Measurements from ENCODE around the gene LRRC49.
"Not testable (repeated sequence)": the region's sequence is repeated elsewhere in the genome, so short reads cannot be mapped to it uniquely, and the experiment has no call there.

Gene LRRC49

GRCh38 chr15:70910958-70911357 lies 18.3 kb downstream of the LRRC49 start:
- TF ChIP-seq POLR2AphosphoS5 (IDR thresholded peaks at IDR 0.05; ENCODE audit: low read depth, low read length) (no peak), POLR2A (IDR thresholded peaks at IDR 0.05; ENCODE audit: low read depth, low read length) (no peak), TAF1 (IDR thresholded peaks at IDR 0.05; ENCODE audit: borderline replicate concordance, low read depth, low read length) (no peak)
- DNase-seq (ENCODE audit: insufficient read length) (no peak), FAIRE-seq (no peak)

GRCh38 chr15:70912187-70912586 lies 19.6 kb downstream of the LRRC49 start:
- FAIRE-seq (no peak), DNase-seq (ENCODE audit: insufficient read length) (no peak)
- TF ChIP-seq POLR2AphosphoS5 (IDR thresholded peaks at IDR 0.05; ENCODE audit: low read depth, low read length) (no peak), POLR2A (IDR thresholded peaks at IDR 0.05; ENCODE audit: low read depth, low read length) (no peak), TAF1 (IDR thresholded peaks at IDR 0.05; ENCODE audit: borderline replicate concordance, low read depth, low read length) (no peak)

GRCh38 chr15:70916531-70916930 lies 23.9 kb downstream of the LRRC49 start:
- TF ChIP-seq TAF1 (IDR thresholded peaks at IDR 0.05; ENCODE audit: borderline replicate concordance, low read depth, low read length) (no peak), POLR2AphosphoS5 (IDR thresholded peaks at IDR 0.05; ENCODE audit: low read depth, low read length) (no peak), POLR2A (IDR thresholded peaks at IDR 0.05; ENCODE audit: low read depth, low read length) (no peak)
- DNase-seq (ENCODE audit: insufficient read length) (no peak), FAIRE-seq (no peak)

GRCh38 chr15:70917955-70918354 lies 25.3 kb downstream of the LRRC49 start:
- DNase-seq (ENCODE audit: insufficient read length) (no peak), FAIRE-seq (no peak)
- TF ChIP-seq POLR2A (IDR thresholded peaks at IDR 0.05; ENCODE audit: low read depth, low read length) (no peak), POLR2AphosphoS5 (IDR thresholded peaks at IDR 0.05; ENCODE audit: low read depth, low read length) (no peak), TAF1 (IDR thresholded peaks at IDR 0.05; ENCODE audit: borderline replicate concordance, low read depth, low read length) (no peak)

- DNase-seq (ENCODE audit: insufficient read length) (no peak), FAIRE-seq (no peak)
- TF ChIP-seq POLR2AphosphoS5 (IDR thresholded peaks at IDR 0.05; ENCODE audit: low read depth, low read length) (no peak), POLR2A (IDR thresholded peaks at IDR 0.05; ENCODE audit: low read depth, low read length) (no peak), TAF1 (IDR thresholded peaks at IDR 0.05; ENCODE audit: borderline replicate concordance, low read depth, low read length) (no peak)
These were observed 28.5 kb downstream of the LRRC49 start for GRCh38 chr15:70920981-70921696.

GRCh38 chr15:70922119-70922518 lies 29.5 kb downstream of the LRRC49 start:
- FAIRE-seq (no peak), DNase-seq (ENCODE audit: insufficient read length) (no peak)
- TF ChIP-seq TAF1 (IDR thresholded peaks at IDR 0.05; ENCODE audit: borderline replicate concordance, low read depth, low read length), result no peak
- no peak for TF ChIP-seq POLR2AphosphoS5 (IDR thresholded peaks at IDR 0.05; ENCODE audit: low read depth, low read length)
- no peak for TF ChIP-seq POLR2A (IDR thresholded peaks at IDR 0.05; ENCODE audit: low read depth, low read length)

- DNase-seq (ENCODE audit: insufficient read length) (no peak), FAIRE-seq (no peak)
- TF ChIP-seq POLR2A (IDR thresholded peaks at IDR 0.05; ENCODE audit: low read depth, low read length), result no peak
- TF ChIP-seq TAF1 (IDR thresholded peaks at IDR 0.05; ENCODE audit: borderline replicate concordance, low read depth, low read length), result no peak
- TF ChIP-seq POLR2AphosphoS5 (IDR thresholded peaks at IDR 0.05; ENCODE audit: low read depth, low read length), result no peak
These were observed 30.9 kb downstream of the LRRC49 start for GRCh38 chr15:70923311-70924080.

GRCh38 chr15:70926914-70927313 lies 34.3 kb downstream of the LRRC49 start:
- not testable (repeated sequence) for FAIRE-seq; DNase-seq (ENCODE audit: insufficient read length)

GRCh38 chr15:70931821-70932220 lies 39.2 kb downstream of the LRRC49 start:
- DNase-seq (ENCODE audit: insufficient read length), result no peak
- TF ChIP-seq POLR2A (IDR thresholded peaks at IDR 0.05; ENCODE audit: low read depth, low read length), result no peak
- no peak for TF ChIP-seq POLR2AphosphoS5 (IDR thresholded peaks at IDR 0.05; ENCODE audit: low read depth, low read length)
- no peak for TF ChIP-seq TAF1 (IDR thresholded peaks at IDR 0.05; ENCODE audit: borderline replicate concordance, low read depth, low read length)
- peak; percentile 9 for FAIRE-seq

- TF ChIP-seq POLR2AphosphoS5 (IDR thresholded peaks at IDR 0.05; ENCODE audit: low read depth, low read length) (no peak), POLR2A (IDR thresholded peaks at IDR 0.05; ENCODE audit: low read depth, low read length) (no peak), TAF1 (IDR thresholded peaks at IDR 0.05; ENCODE audit: borderline replicate concordance, low read depth, low read length) (no peak)
- FAIRE-seq (no peak), DNase-seq (ENCODE audit: insufficient read length) (no peak)
These were observed 39.8 kb downstream of the LRRC49 start for GRCh38 chr15:70932397-70932796.

GRCh38 chr15:70933411-70933810 lies 40.8 kb downstream of the LRRC49 start:
- no peak for TF ChIP-seq POLR2AphosphoS5 (IDR thresholded peaks at IDR 0.05; ENCODE audit: low read depth, low read length)
- TF ChIP-seq POLR2A (IDR thresholded peaks at IDR 0.05; ENCODE audit: low read depth, low read length), result no peak
- TF ChIP-seq TAF1 (IDR thresholded peaks at IDR 0.05; ENCODE audit: borderline replicate concordance, low read depth, low read length), result no peak
- DNase-seq (ENCODE audit: insufficient read length) (no peak), FAIRE-seq (no peak)

- DNase-seq (ENCODE audit: insufficient read length) (no peak), FAIRE-seq (no peak)
- TF ChIP-seq POLR2A (IDR thresholded peaks at IDR 0.05; ENCODE audit: low read depth, low read length), result no peak
- TF ChIP-seq TAF1 (IDR thresholded peaks at IDR 0.05; ENCODE audit: borderline replicate concordance, low read depth, low read length), result no peak
- no peak for TF ChIP-seq POLR2AphosphoS5 (IDR thresholded peaks at IDR 0.05; ENCODE audit: low read depth, low read length)
These were observed 43.0 kb downstream of the LRRC49 start for GRCh38 chr15:70935631-70936030.
